Astrocyte (in vitro differentiated cells and primary cell): ENCODE results near the gene IL9.

Source experiments
- CTCF ChIP-seq: IDR thresholded peaks from 2 replicates; pipeline ENCODE4 v1.5.1; 2011; ENCODE audit warnings: low read depth, mild to moderate bottlenecking, inconsistent platforms, low read length, moderate library complexity; ENCODE audit not compliant: insufficient read depth
- EZH2 ChIP-seq: IDR thresholded peaks from 2 replicates; pipeline ENCODE4 v1.6.1; 2012; ENCODE audit warnings: mild to moderate bottlenecking, low read length, inconsistent platforms; ENCODE audit not compliant: insufficient read depth

GRCh38 chr5:135880278-135880677 is 15.4 kb downstream of the IL9 start:
- TF ChIP-seq CTCF: peak; percentile 22
- TF ChIP-seq EZH2: no peak
